ENCODE measurements around the gene EHBP1.
"Not testable (repeated sequence)": the region's sequence is repeated elsewhere in the genome, so short reads cannot be mapped to it uniquely, and the experiment has no call there.

The EHBP1 gene

DNA sequence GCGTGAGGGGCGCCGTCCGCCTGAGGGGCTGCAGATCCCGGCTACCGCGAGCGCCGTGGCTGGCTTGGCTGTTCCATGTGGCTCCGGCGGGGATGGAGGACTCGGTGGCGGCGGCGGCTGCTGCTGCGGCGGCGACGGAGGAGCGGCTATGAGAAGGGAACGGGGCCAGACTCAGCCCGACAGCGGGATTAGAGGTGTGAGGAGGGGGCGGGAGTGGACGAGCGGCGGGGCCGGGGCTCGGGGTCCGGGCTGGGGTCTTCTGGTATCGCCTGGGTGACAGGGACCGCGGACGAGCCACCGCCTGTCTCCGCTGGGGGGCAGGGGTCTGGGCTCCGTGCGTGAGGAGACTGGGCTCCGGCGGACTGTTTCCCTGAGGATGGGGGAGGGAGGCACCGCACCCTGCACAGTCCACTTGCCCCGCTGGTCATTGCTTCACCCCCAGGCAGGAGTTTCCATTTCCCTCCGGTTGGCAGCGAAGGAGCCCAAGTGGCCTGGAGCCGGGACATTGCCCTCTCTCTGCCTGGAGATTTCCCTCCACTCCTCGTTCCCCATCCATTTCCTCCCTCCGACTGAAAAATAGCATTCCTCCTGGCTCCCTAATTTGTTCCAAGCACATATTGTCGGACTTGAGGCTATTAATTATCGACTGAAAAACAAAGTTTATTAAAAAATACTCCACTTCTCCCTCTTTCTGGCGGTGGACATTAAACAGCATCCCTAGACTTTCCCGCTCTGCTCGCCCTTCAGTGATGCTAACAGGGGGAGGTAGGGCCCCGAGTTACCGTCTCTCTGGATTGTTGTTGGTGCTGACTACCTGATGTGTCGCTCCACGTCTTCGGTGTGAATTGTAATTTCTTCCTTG lies 577 bp downstream of the EHBP1 start:
- DNase-seq: peak; percentile 76

GRCh38 chr2:62706721-62707521 lies 1.4 kb downstream of the EHBP1 start:
- DNase-seq: no peak

DNA sequence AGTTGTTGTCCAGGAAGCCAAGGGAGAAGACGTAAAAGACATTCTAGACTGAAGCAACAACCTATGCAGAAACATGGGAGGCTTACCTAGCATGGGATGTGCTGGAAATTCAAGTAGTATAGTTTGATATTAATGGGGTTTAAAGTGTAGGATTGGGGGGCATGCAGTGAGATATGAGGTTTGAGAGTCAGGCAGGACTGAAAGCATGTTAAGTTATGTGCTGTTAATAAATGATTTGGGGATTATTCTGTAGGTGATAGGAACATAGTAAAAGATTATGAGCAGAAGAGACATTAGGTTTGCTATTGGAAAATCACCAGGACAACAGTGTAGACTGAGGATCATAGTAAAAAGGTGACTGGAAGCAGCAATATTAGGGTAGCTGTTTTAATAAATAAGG lies 3.2 kb downstream of the EHBP1 start:
- DNase-seq: no peak

DNA sequence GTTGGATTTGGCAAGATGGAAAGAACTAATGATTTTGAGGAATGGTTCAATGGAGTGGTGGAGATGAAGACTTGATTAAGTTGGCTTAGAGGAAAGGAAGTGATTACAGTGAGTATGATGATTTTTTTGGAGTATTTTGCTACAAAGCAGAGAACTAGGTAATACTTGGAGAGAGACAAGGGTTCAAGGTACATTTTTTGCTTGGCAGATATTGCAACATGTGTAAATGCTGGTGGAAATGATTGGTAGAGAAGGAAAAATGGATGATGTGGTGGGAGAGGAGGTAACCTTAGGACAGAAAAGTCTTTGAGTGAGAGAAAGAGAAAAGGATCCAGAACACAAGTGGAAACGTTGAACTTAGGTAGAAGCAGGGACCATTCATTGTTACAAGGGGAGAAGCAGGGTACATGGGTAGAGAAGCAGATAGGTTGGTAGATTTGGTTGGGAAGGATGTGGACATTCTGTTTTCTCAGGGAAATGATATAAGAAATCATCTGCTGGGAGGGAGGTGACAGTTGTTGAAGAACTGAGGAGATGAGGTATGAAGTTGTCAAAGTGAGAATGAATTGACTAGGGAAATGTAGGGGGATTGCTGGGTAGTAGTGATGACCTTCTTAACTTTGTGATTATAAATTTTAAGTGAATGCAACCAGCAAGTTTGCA lies 6.5 kb downstream of the EHBP1 start:
- DNase-seq: no peak

DNA sequence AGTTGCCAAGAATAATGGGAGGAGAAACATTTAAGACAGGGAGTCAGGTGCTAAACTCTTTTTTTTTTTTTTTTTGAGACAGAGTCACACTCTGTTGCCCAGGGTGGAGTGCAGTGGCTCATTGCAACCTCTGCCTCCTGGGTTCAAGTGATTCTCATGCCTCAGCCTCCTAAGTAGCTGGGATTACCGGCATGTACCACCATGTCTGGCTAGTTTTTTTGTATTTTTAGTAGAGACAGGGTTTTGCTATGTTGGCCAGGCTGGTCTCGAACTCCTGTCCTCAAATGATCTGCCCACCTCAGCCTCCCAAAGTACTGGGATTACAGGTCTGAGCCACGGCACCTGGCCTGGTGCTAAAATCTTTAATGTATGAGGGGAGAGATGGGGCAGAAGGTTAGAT lies 7.7 kb downstream of the EHBP1 start:
- not testable (repeated sequence) for DNase-seq

DNA sequence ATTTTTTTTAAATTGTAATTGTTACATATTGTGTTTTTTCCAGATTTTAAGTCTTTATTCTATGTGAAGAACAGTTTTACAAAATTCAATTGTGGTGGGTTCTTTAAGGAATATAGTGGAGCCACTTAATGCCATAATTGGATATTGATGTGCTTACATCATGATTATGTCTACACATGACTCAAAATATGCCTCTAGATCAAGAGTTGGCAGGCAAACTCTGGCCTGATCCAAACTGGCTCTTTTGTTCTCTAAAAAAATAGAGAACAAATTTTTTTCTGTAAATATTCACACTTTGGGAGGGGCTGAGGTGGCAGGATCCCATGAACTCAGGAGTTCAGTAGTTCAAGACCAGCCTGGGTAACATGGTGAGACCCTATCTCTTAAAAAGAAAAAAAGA lies 8.3 kb downstream of the EHBP1 start:
- DNase-seq: no peak

- DNase-seq: no peak
Measured at GRCh38 chr2:62716768-62717167, 11.3 kb downstream of the EHBP1 start.

DNA sequence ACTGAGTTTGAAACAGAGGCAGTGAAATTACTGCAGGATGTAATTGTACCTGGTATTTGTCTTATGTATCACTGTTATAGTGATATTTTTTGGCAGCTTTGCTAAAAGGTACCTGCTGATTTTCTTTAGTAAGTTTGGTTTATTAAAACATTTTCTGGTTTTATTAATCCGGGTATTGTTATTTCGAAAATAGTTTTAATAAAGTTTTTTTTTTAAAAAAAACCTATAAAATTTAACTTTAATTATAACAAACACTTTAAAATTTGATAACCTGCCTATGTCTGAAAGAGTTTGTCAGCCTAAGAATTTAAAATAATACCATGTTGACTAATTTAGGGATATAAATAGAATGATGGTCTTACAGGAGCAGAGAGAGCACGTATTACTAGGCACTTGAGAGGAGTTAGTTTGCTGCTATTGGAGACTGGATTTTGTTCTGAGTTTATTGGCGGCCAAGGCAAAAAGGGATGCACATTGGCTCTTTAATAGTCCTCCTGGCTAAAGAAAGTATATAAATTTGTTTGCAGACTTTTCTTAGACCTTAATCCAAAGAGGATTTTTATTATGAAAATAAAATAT lies 12.1 kb downstream of the EHBP1 start:
- DNase-seq: no peak

- no peak for DNase-seq
Measured at GRCh38 chr2:62718225-62718822, 12.8 kb downstream of the EHBP1 start.

DNA sequence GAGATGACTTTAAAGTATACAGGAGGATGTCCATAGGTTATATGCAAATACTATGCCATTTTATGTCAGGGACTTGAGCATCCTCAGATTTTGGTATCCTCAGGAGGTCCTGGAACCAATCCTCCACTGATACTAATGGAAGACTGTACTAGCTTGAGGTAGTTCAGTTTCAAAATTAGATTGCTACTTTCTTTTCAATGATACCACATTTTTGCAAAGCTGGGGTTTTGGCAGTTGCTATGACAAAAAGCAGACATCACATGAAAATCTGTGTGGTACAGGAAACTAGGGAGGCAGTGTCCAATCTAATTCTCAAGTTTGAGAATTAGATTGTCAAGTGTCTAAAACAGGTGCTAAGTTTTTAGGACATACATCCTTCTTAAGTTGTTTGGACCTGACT lies 14.2 kb downstream of the EHBP1 start:
- DNase-seq: no peak

GRCh38 chr2:62722679-62723078 lies 17.2 kb downstream of the EHBP1 start:
- DNase-seq: no peak

DNA sequence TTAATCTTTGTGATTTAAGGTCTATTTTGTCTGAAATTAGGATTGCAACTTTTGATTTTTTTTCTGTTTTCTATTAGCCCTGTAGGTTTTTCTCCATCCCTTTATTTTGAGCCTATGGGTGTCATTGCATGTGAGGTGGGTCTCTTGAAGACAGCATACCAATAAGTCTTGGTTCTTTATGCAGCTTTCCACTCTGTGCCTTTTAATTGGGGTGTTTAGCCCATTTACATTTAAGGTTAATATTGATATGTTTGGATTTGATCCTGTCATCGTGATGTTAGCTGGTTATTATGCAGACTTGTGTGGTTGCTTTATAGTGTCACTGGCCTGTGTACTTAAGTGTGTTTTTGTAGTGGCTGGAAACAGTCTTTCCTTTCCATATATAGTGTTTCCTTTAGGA lies 17.7 kb downstream of the EHBP1 start:
- DNase-seq: no peak

- DNase-seq: no peak
Measured at GRCh38 chr2:62724106-62724505, 18.6 kb downstream of the EHBP1 start.

GRCh38 chr2:62724886-62725711 lies 19.6 kb downstream of the EHBP1 start:
- DNase-seq: no peak

- DNase-seq: no peak
Measured at GRCh38 chr2:62725712-62726055, 20.2 kb downstream of the EHBP1 start.

DNA sequence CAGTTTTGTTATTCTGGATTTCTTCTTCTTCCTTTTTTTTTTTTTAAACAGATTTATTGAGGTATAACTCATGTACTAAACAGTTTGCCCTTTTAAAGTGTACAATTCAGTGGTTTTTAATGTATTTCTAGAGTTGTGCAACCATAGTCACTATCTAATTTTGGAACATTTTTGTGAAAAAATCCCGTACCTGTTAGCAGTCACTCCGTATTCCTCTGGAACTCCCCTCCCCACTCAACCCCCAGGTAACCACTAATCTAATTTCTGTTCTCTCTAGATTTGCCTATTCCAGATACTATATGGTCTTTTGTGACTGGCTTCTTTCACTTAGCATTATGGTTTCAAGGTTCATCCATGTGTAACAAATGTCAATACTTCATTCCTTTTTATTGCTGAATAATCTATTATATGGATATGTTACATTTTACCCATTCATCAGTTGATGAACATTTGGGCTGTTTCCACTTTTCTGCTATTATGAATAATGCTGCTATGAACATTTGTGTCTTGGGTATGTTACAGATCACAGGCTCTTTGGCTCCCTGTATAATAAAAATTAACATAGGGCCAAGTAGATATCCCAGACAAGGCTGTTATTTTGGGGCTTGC lies 21.9 kb downstream of the EHBP1 start:
- DNase-seq: no peak

- DNase-seq: no peak
Measured at GRCh38 chr2:62727876-62728566, 22.5 kb downstream of the EHBP1 start.

GRCh38 chr2:62731275-62731674 lies 25.8 kb downstream of the EHBP1 start:
- DNase-seq: no peak

- no peak for DNase-seq
Measured at GRCh38 chr2:62732262-62732777, 26.8 kb downstream of the EHBP1 start.

- no peak for DNase-seq
Measured at GRCh38 chr2:62733546-62733945, 28.0 kb downstream of the EHBP1 start.
